HS-5 (cell line): Measurements from ENCODE around the gene RDH5.

Source experiments
- DNase-seq: peaks from one replicate; pipeline ENCODE4 v3.0.0-alpha.2; 2012; ENCODE audit warnings: low read depth

The RDH5 gene

GRCh38 chr12:55712700-55713415 lies 7.3 kb upstream of the RDH5 start:
- DNase-seq = no peak

- DNase-seq = peak; percentile 91
These were observed 6.5 kb upstream of the RDH5 start for GRCh38 chr12:55713721-55714120.

- DNase-seq = no peak
These were observed 4.9 kb upstream of the RDH5 start for GRCh38 chr12:55715169-55715764.

- peak; percentile 88 for DNase-seq
These were observed 4.2 kb upstream of the RDH5 start, which contains the start of gene BLOC1S1 for GRCh38 chr12:55715833-55716581. BLOC1S1 (plus strand) TSS chr12:55716046; CDS start chr12:55716052, 6 bp downstream.

- DNase-seq = no peak
These were observed 3.6 kb upstream of the RDH5 start for GRCh38 chr12:55716582-55716957.

- no peak for DNase-seq
These were observed 2.9 kb upstream of the RDH5 start for GRCh38 chr12:55717011-55718007.

GRCh38 chr12:55718015-55718414 lies 2.2 kb upstream of the RDH5 start:
- no peak for DNase-seq

- no peak for DNase-seq
These were observed 1.4 kb upstream of the RDH5 start for GRCh38 chr12:55718624-55719275.

- DNase-seq = no peak
These were observed 822 bp upstream of the RDH5 start for GRCh38 chr12:55719371-55719770.

GRCh38 chr12:55720894-55721444 lies 776 bp downstream of the RDH5 start:
- peak; percentile 97 for DNase-seq

- DNase-seq = no peak
These were observed 1.5 kb downstream of the RDH5 start for GRCh38 chr12:55721601-55722213.

- no peak for DNase-seq
These were observed 2.8 kb downstream of the RDH5 start for GRCh38 chr12:55722948-55723347.

- DNase-seq = no peak
These were observed 3.5 kb downstream of the RDH5 start for GRCh38 chr12:55723516-55724225.

GRCh38 chr12:55724226-55724939 lies 4.2 kb downstream of the RDH5 start:
- DNase-seq = no peak

GRCh38 chr12:55724940-55725309 lies 4.7 kb downstream of the RDH5 start:
- DNase-seq = no peak

GRCh38 chr12:55725556-55725955 lies 5.4 kb downstream of the RDH5 start:
- DNase-seq = no peak

GRCh38 chr12:55726971-55727370 lies 6.8 kb downstream of the RDH5 start:
- DNase-seq = no peak

- no peak for DNase-seq
These were observed 7.5 kb downstream of the RDH5 start for GRCh38 chr12:55727643-55728185.
